ENCODE results near the gene TNFRSF21. TPM values are rescaled to one million over a fixed set of nuclear protein-coding genes. Genes with fewer than 3 reads are reported as not detected.
A peak's percentile ranks its signal among the peaks of the same experiment; 100 is the strongest.
"Not testable (repeated sequence)": the region's sequence is repeated elsewhere in the genome, so short reads cannot be mapped to it uniquely, and the experiment has no call there.

The TNFRSF21 gene
- total RNA-seq, 1 donor from 2014 or later: 31.2 TPM

GRCh38 chr6:47323321-47323720 is 13.6 kb upstream of the TNFRSF21 start:
- no peak for DNase-seq (ENCODE audit: low read depth)

GRCh38 chr6:47321577-47321976 is 11.9 kb upstream of the TNFRSF21 start:
- DNase-seq (ENCODE audit: low read depth): no peak

- no peak for DNase-seq (ENCODE audit: low read depth)
Measured at GRCh38 chr6:47319867-47320266, 10.2 kb upstream of the TNFRSF21 start.

- DNase-seq (ENCODE audit: low read depth): no peak
Measured at GRCh38 chr6:47319382-47319781, 9.7 kb upstream of the TNFRSF21 start.

GRCh38 chr6:47318236-47318989 is 8.7 kb upstream of the TNFRSF21 start:
- DNase-seq (ENCODE audit: low read depth): no peak

- not testable (repeated sequence) for DNase-seq (ENCODE audit: low read depth)
Measured at GRCh38 chr6:47315181-47315580, 5.5 kb upstream of the TNFRSF21 start.

- no peak for DNase-seq (ENCODE audit: low read depth)
Measured at GRCh38 chr6:47310131-47310480, 401 bp upstream of the TNFRSF21 start.

- DNase-seq (ENCODE audit: low read depth): no peak
Measured at GRCh38 chr6:47308552-47309290, 984 bp downstream of the TNFRSF21 start.

GRCh38 chr6:47308198-47308517 is 1.5 kb downstream of the TNFRSF21 start:
- DNase-seq (ENCODE audit: low read depth): peak; percentile 19

GRCh38 chr6:47307362-47308197 is 2.1 kb downstream of the TNFRSF21 start:
- DNase-seq (ENCODE audit: low read depth): peak; percentile 32

GRCh38 chr6:47306887-47307286 is 2.8 kb downstream of the TNFRSF21 start:
- peak; percentile 65 for DNase-seq (ENCODE audit: low read depth)

- no peak for DNase-seq (ENCODE audit: low read depth)
Measured at GRCh38 chr6:47303861-47304260, 5.8 kb downstream of the TNFRSF21 start.

- DNase-seq (ENCODE audit: low read depth): no peak
Measured at GRCh38 chr6:47303342-47303741, 6.4 kb downstream of the TNFRSF21 start.

GRCh38 chr6:47302043-47302442 is 7.7 kb downstream of the TNFRSF21 start:
- DNase-seq (ENCODE audit: low read depth): no peak

GRCh38 chr6:47301441-47301840 is 8.3 kb downstream of the TNFRSF21 start:
- DNase-seq (ENCODE audit: low read depth): no peak

- no peak for DNase-seq (ENCODE audit: low read depth)
Measured at GRCh38 chr6:47300417-47300816, 9.3 kb downstream of the TNFRSF21 start.

- no peak for DNase-seq (ENCODE audit: low read depth)
Measured at GRCh38 chr6:47299965-47300364, 9.7 kb downstream of the TNFRSF21 start.

- no peak for DNase-seq (ENCODE audit: low read depth)
Measured at GRCh38 chr6:47298475-47298874, 11.2 kb downstream of the TNFRSF21 start.

GRCh38 chr6:47294990-47295389 is 14.7 kb downstream of the TNFRSF21 start:
- no peak for DNase-seq (ENCODE audit: low read depth)

- DNase-seq (ENCODE audit: low read depth): no peak
Measured at GRCh38 chr6:47292944-47293343, 16.8 kb downstream of the TNFRSF21 start.

- DNase-seq (ENCODE audit: low read depth): no peak
Measured at GRCh38 chr6:47292027-47292426, 17.7 kb downstream of the TNFRSF21 start.

GRCh38 chr6:47290124-47290834 is 19.4 kb downstream of the TNFRSF21 start:
- DNase-seq (ENCODE audit: low read depth): no peak
